Keratinocyte (primary cell): ENCODE results near the gene TOR3A. TPM values are rescaled to one million over a fixed set of nuclear protein-coding genes. Genes with fewer than 3 reads are reported as not detected.

Experiments used
- DNase-seq: peaks from one replicate; pipeline ENCODE4 v3.0.0-alpha.2; 2011; ENCODE audit warnings: low read depth, missing footprints, low spot score
- FAIRE-seq: peaks from 2 replicates; lab custom pipeline; 2011; peaks lifted over from hg19 to GRCh38; lab: Jason Lieb, UNC
- H2AFZ ChIP-seq: 2 replicates; pipeline ENCODE4 v1.6.0; 2012; ENCODE audit warnings: low read length, control low read depth, inconsistent platforms; ENCODE audit not compliant: control insufficient read depth
- H3K27ac ChIP-seq: 2 replicates; pipeline ENCODE4 v1.5.1; 2011; ENCODE audit warnings: low read length; ENCODE audit not compliant: control insufficient read depth, insufficient read depth
- H3K27me3 ChIP-seq: 3 replicates; pipeline ENCODE4 v1.6.0; 2011; ENCODE audit warnings: low read length; ENCODE audit not compliant: control insufficient read depth, insufficient read depth; ENCODE audit errors: extremely low read depth
- H3K36me3 ChIP-seq, 2 experiments: 2 replicates in 1 of 2; 3 replicates in 1 of 2; pipeline ENCODE4 v1.5.1; 2011; ENCODE audit warnings: low read length in 2 of 2, mild to moderate bottlenecking in 1 of 2; ENCODE audit not compliant: control insufficient read depth in 2 of 2, insufficient read depth in 2 of 2; ENCODE audit errors: extremely low read depth in 1 of 2
- H3K4me1 ChIP-seq: 3 replicates; pipeline ENCODE4 v1.5.1; 2011; ENCODE audit warnings: low read length; ENCODE audit not compliant: control insufficient read depth, insufficient read depth; ENCODE audit errors: extremely low read depth
- H3K4me2 ChIP-seq: 3 replicates; pipeline ENCODE4 v1.6.0; 2011; ENCODE audit warnings: low read depth, low read length; ENCODE audit not compliant: control insufficient read depth, insufficient read depth; ENCODE audit errors: extremely low read depth
- H3K4me3 ChIP-seq, 3 experiments: fragments of 200-600 bp in 1 of 3; sonication (generic) in 1 of 3; 2 replicates in 2 of 3; 3 replicates in 1 of 3; pipeline ENCODE4 v1.5.1; 2011 to 2016; ENCODE audit warnings: low read length in 3 of 3, mild to moderate bottlenecking in 3 of 3, control low read depth in 2 of 3, inconsistent platforms in 1 of 3, low read depth in 1 of 3, mixed read lengths in 1 of 3, mixed run types in 1 of 3, moderate library complexity in 1 of 3; ENCODE audit not compliant: control insufficient read depth in 2 of 3, insufficient read depth in 2 of 3; ENCODE audit errors: extremely low read depth in 1 of 3
- H3K79me2 ChIP-seq: 2 replicates; pipeline ENCODE4 v1.6.0; 2012; ENCODE audit warnings: low read length; ENCODE audit not compliant: control insufficient read depth, insufficient read depth
- H3K9ac ChIP-seq: 3 replicates; pipeline ENCODE4 v1.6.0; 2011; ENCODE audit warnings: low read length; ENCODE audit not compliant: control insufficient read depth, insufficient read depth; ENCODE audit errors: extremely low read depth
- H3K9me1 ChIP-seq: 3 replicates; pipeline ENCODE4 v1.6.0; 2011; ENCODE audit warnings: low read length; ENCODE audit not compliant: control insufficient read depth, insufficient read depth; ENCODE audit errors: extremely low read depth
- H3K9me3 ChIP-seq: 2 replicates; pipeline ENCODE4 v1.5.1; 2012; ENCODE audit warnings: low read depth, low read length; ENCODE audit not compliant: control insufficient read depth
- H4K20me1 ChIP-seq: 3 replicates; pipeline ENCODE4 v1.6.0; 2011; ENCODE audit warnings: low read length; ENCODE audit not compliant: control insufficient read depth, insufficient read depth; ENCODE audit errors: extremely low read depth
- EZH2 ChIP-seq: IDR thresholded peaks from one replicate; pipeline ENCODE4 v1.6.1; 2012; ENCODE audit warnings: inconsistent platforms, mild to moderate bottlenecking, low read length, moderate library complexity
- dilution Hi-C: fragments of 300-500 bp; cut with MboI; formaldehyde crosslinking; loops from one replicate; pipeline ENCODE4 v1.7.0; 2020; ENCODE audit warnings: low sequenced_read_pairs; ENCODE audit not compliant: extremely low pct_ligation_motif_present
- polyA plus RNA-seq, 5 experiments: library from polyadenylated mRNA; depleted of rRNA in 3 of 5; stranded (reverse) in 3 of 5; stranded (forward) in 1 of 5; unstranded in 1 of 5; fragments of >200 nt; gene quantifications; 1 replicate in 1 of 5; 2 replicates in 3 of 5; 3 replicates in 1 of 5; pipeline versions ENCODE4 v1.2.1 to v1.2.3, GENCODE V29; 2011 to 2012; ENCODE audit warnings: missing spikeins in 2 of 5, low read depth in 1 of 5, low replicate concordance in 1 of 5
- TF ChIP-seq, protein P1 (sequence below), 3 experiments: IDR thresholded peaks in 1 of 3; conservative IDR thresholded peaks in 1 of 3; optimal IDR thresholded peaks in 1 of 3; 2 replicates in 2 of 3; 3 replicates in 1 of 3; pipeline versions ENCODE3 to v1.5.1; 2011; ENCODE audit warnings: low read length in 3 of 3, mild to moderate bottlenecking in 3 of 3, moderate library complexity in 2 of 3, control low read depth in 1 of 3, inconsistent platforms in 1 of 3; ENCODE audit not compliant: insufficient read depth in 2 of 3; ENCODE audit errors: extremely low read depth in 1 of 3

TOR3A gene
- polyA plus RNA-seq, 1 donor (not counting 4 experiments of a cell fraction or from before 2014, with no cell fraction given) = 16.8 TPM

DNA sequence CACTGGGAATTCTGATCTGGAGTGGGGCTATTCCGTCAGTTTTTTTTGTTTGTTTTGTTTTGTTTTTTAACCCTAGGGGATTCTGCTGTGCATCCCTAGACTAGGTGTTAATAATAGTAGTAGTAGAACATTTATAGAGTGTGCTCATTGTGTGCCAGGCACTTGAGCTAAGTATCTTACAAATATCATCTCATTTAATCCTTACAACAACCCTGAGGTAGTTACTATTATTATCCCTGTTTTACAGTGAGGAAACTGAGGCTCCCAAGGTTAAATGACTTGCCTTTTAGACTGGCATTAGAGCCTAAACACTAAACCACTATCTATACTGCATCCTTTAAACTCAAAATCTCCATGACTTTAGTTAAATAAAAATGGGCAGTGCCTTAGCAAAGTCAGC, 22.1 kb downstream of the TOR3A start:
- peaks cover 27% of the 10 kb centered on the region for H3K79me2 ChIP-seq
- DNase-seq (no peak), FAIRE-seq (no peak)
- no peak overlapping the region for H3K9ac ChIP-seq
- no peaks in the 10 kb centered on the region for H3K4me1 ChIP-seq
- H3K36me3 ChIP-seq = peaks cover 27 to 32% of the 10 kb centered on the region in 2 experiments
- no peaks in the 10 kb centered on the region for H3K9me1 ChIP-seq
- dilution Hi-C loops = no loop called here
- H4K20me1 ChIP-seq = peaks cover 7% of the 10 kb centered on the region
- no peak overlapping the region for H3K27ac ChIP-seq
- no peaks in the 10 kb centered on the region for H3K9me3 ChIP-seq
- H2AFZ ChIP-seq = no peak overlapping the region
- TF ChIP-seq, protein P1, sequence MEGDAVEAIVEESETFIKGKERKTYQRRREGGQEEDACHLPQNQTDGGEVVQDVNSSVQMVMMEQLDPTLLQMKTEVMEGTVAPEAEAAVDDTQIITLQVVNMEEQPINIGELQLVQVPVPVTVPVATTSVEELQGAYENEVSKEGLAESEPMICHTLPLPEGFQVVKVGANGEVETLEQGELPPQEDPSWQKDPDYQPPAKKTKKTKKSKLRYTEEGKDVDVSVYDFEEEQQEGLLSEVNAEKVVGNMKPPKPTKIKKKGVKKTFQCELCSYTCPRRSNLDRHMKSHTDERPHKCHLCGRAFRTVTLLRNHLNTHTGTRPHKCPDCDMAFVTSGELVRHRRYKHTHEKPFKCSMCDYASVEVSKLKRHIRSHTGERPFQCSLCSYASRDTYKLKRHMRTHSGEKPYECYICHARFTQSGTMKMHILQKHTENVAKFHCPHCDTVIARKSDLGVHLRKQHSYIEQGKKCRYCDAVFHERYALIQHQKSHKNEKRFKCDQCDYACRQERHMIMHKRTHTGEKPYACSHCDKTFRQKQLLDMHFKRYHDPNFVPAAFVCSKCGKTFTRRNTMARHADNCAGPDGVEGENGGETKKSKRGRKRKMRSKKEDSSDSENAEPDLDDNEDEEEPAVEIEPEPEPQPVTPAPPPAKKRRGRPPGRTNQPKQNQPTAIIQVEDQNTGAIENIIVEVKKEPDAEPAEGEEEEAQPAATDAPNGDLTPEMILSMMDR (optimal IDR thresholded peaks at IDR 0.05 in 1 of 3, IDR thresholded peaks at IDR 0.05 in 1 of 3, conservative IDR thresholded peaks at IDR 0.05 in 1 of 3; ENCODE audit: extremely low read depth in 1 of 3, insufficient read depth in 2 of 3, low read length in 3 of 3) = no peak
- TF ChIP-seq EZH2 = no peak
- no peak overlapping the region for H3K4me2 ChIP-seq
- H3K27me3 ChIP-seq = no peaks in the 10 kb centered on the region
- H3K4me3 ChIP-seq = no peak overlapping the region

DNA sequence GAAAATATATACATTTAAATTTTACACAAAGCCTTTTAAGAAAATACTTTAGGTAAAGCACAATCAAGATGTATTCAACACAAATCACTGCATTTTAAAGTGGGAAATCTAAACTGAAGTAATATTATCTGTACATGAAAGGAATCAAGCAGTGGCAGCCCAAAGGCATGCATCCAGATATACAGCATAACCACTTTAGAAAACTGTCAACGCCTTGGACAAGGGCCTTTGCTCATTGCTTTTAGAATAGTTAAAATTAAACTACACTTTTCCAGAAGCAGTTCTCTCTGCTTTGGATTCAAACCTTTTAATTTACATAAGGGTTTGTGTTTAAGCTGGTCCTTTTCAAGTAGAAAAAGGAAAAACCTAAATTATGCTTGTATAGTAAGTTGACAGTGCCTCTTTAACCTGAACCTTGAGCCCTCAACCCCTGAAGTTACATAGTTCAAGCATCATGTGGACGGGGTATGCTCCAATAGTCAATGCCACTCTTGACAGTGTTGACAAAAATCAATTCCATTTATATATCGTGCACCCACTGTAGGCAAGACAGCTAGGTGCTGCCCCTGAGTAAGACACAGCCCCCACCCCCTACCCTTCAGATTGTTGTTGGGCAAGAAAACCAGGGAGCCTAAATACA, 22.9 kb downstream of the TOR3A start:
- H3K4me3 ChIP-seq = no peak overlapping the region
- no peaks in the 10 kb centered on the region for H3K9me1 ChIP-seq
- H3K79me2 ChIP-seq = peaks cover 27% of the 10 kb centered on the region
- peaks cover 24 to 35% of the 10 kb centered on the region in 2 experiments for H3K36me3 ChIP-seq
- H3K27ac ChIP-seq = no peak overlapping the region
- no peaks in the 10 kb centered on the region for H3K9me3 ChIP-seq
- no peak for DNase-seq
- H3K4me1 ChIP-seq = no peaks in the 10 kb centered on the region
- H4K20me1 ChIP-seq = peaks cover 7% of the 10 kb centered on the region
- dilution Hi-C loops = no loop called here
- no peak overlapping the region for H3K4me2 ChIP-seq
- no peaks in the 10 kb centered on the region for H3K27me3 ChIP-seq
- H3K9ac ChIP-seq = no peak overlapping the region
- TF ChIP-seq, protein P1 (optimal IDR thresholded peaks at IDR 0.05 in 1 of 3, IDR thresholded peaks at IDR 0.05 in 1 of 3, conservative IDR thresholded peaks at IDR 0.05 in 1 of 3; ENCODE audit: extremely low read depth in 1 of 3, insufficient read depth in 2 of 3, low read length in 3 of 3) = no peak
- no peak for FAIRE-seq
- no peak overlapping the region for H2AFZ ChIP-seq
